Stimulated activated CD4-positive, alpha-beta T cell treated with anti-CD3 and anti-CD28 coated beads, TNF-alpha, amount 100 ng/mL, for 48 hours (primary cell): ENCODE data around the gene UGT8.

ENCODE experiments used
- DNase-seq, 3 donors: peaks; one replicate each; pipeline ENCODE4 v3.0.0-alpha.2; 2020; ENCODE audit warnings: low read depth in 3 of 3

Gene UGT8

GRCh38 chr4:114691865-114692264, 93.3 kb downstream of the UGT8 start:
- DNase-seq, result no peak

GRCh38 chr4:114692958-114693357, 94.4 kb downstream of the UGT8 start:
- DNase-seq, result no peak

GRCh38 chr4:114694770-114695169, 96.2 kb downstream of the UGT8 start:
- no peak for DNase-seq

- DNase-seq, result no peak
Observed at GRCh38 chr4:114698231-114698630, 99.6 kb downstream of the UGT8 start.

GRCh38 chr4:114701491-114701890, 102.9 kb downstream of the UGT8 start:
- no peak for DNase-seq

GRCh38 chr4:114717432-114717831, 118.8 kb downstream of the UGT8 start:
- no peak for DNase-seq

GRCh38 chr4:114725066-114725465, 126.5 kb downstream of the UGT8 start:
- no peak for DNase-seq

- DNase-seq, result no peak
Observed at GRCh38 chr4:114727461-114727860, 128.9 kb downstream of the UGT8 start.
